ENCODE results near the gene MYO3A. TPM values are rescaled to one million over a fixed set of nuclear protein-coding genes. Genes with fewer than 3 reads are reported as not detected.
A peak's percentile ranks its signal among the peaks of the same experiment; 100 is the strongest.

The MYO3A gene
- total RNA-seq, 1 experiment from 2014 or later = 0.14 TPM

- intact Hi-C loops (cut with micrococcal nuclease; ENCODE audit: unreplicated experiment) = no loop called here
These were observed 109.4 kb downstream of the MYO3A start for GRCh38 chr10:26043469-26043868.

GRCh38 chr10:26044141-26044749 lies 110.2 kb downstream of the MYO3A start:
- TF ChIP-seq CTCF (IDR thresholded peaks at IDR 0.05; ENCODE audit: unreplicated experiment) = no peak
- no peak overlapping the region for H3K27ac Mint-ChIP-seq (ENCODE audit: unreplicated experiment)
- BruUV-seq (replicated peaks) = no TSS peak
- peak; percentile 9 for DNase-seq
- no peaks in the 10 kb centered on the region for H3K4me1 Mint-ChIP-seq (ENCODE audit: low read depth, unreplicated experiment)
- CTCF ChIA-PET = interaction anchor here (1.2 to 1.4 kb wide), 2 partner anchors 13 to 20 kb away, joined by 3 read pairs; no protein-coding TSS in a partner anchor
- intact Hi-C loops (cut with micrococcal nuclease; ENCODE audit: unreplicated experiment) = no loop called here
- no peak overlapping the region for H3K4me3 Mint-ChIP-seq (ENCODE audit: low read depth, unreplicated experiment)
- no peaks in the 10 kb centered on the region for H3K36me3 Mint-ChIP-seq (ENCODE audit: insufficient read depth, unreplicated experiment)
- H3K9me3 Mint-ChIP-seq (ENCODE audit: low read depth, unreplicated experiment) = peaks cover 7% of the 10 kb centered on the region
- no peaks in the 10 kb centered on the region for H3K27me3 Mint-ChIP-seq (ENCODE audit: unreplicated experiment)

More at GRCh38 chr10:26043469-26043868, 109.4 kb downstream of the MYO3A start:
- H3K27me3 Mint-ChIP-seq (ENCODE audit: unreplicated experiment) = no peaks in the 10 kb centered on the region
- H3K4me3 Mint-ChIP-seq (ENCODE audit: low read depth, unreplicated experiment) = no peak overlapping the region
- CTCF ChIA-PET = interaction anchor here (0.6 to 1.4 kb wide), 2 partner anchors 19 to 1060 kb away, joined by 3 to 4 read pairs; no protein-coding TSS in a partner anchor
- H3K36me3 Mint-ChIP-seq (ENCODE audit: insufficient read depth, unreplicated experiment) = no peaks in the 10 kb centered on the region
- peaks cover 9% of the 10 kb centered on the region for H3K9me3 Mint-ChIP-seq (ENCODE audit: low read depth, unreplicated experiment)
- no TSS peak for BruUV-seq (replicated peaks)
- no peak for DNase-seq
- H3K27ac Mint-ChIP-seq (ENCODE audit: unreplicated experiment) = no peak overlapping the region
- TF ChIP-seq CTCF (IDR thresholded peaks at IDR 0.05; ENCODE audit: unreplicated experiment) = no peak
- no peaks in the 10 kb centered on the region for H3K4me1 Mint-ChIP-seq (ENCODE audit: low read depth, unreplicated experiment)

- H3K4me1 Mint-ChIP-seq (ENCODE audit: low read depth, unreplicated experiment) = no peaks in the 10 kb centered on the region
- CTCF ChIA-PET = no interaction called here
- TF ChIP-seq CTCF (IDR thresholded peaks at IDR 0.05; ENCODE audit: unreplicated experiment) = no peak
- H3K36me3 Mint-ChIP-seq (ENCODE audit: insufficient read depth, unreplicated experiment) = no peaks in the 10 kb centered on the region
- DNase-seq = no peak
- H3K9me3 Mint-ChIP-seq (ENCODE audit: low read depth, unreplicated experiment) = peaks cover 4% of the 10 kb centered on the region
- H3K4me3 Mint-ChIP-seq (ENCODE audit: low read depth, unreplicated experiment) = no peak overlapping the region
- no peaks in the 10 kb centered on the region for H3K27me3 Mint-ChIP-seq (ENCODE audit: unreplicated experiment)
- no TSS peak for BruUV-seq (replicated peaks)
- H3K27ac Mint-ChIP-seq (ENCODE audit: unreplicated experiment) = no peak overlapping the region
- intact Hi-C loops (cut with micrococcal nuclease; ENCODE audit: unreplicated experiment) = no loop called here
These were observed 112.2 kb downstream of the MYO3A start for GRCh38 chr10:26046073-26046700.

GRCh38 chr10:26048756-26049155 lies 114.7 kb downstream of the MYO3A start:
- Mint-ChIP-seq H3K27me3 (ENCODE audit: unreplicated experiment) (no peaks in the 10 kb centered on the region), H3K27ac (ENCODE audit: unreplicated experiment) (no peak overlapping the region), H3K4me1 (ENCODE audit: low read depth, unreplicated experiment) (no peaks in the 10 kb centered on the region), H3K36me3 (ENCODE audit: insufficient read depth, unreplicated experiment) (no peaks in the 10 kb centered on the region), H3K9me3 (ENCODE audit: low read depth, unreplicated experiment) (no peaks in the 10 kb centered on the region), H3K4me3 (ENCODE audit: low read depth, unreplicated experiment) (no peak overlapping the region)
- CTCF ChIA-PET = no interaction called here
- intact Hi-C loops (cut with micrococcal nuclease; ENCODE audit: unreplicated experiment) = no loop called here
- BruUV-seq (replicated peaks) = no TSS peak
- DNase-seq = no peak
- TF ChIP-seq CTCF (IDR thresholded peaks at IDR 0.05; ENCODE audit: unreplicated experiment) = no peak

All from Calu3 (cell line).